GM18526 (cell line): ENCODE measurements around the gene CDH8.

ENCODE experiments used
- POLR2A ChIP-seq: IDR thresholded peaks from 3 replicates; pipeline ENCODE4 v1.6.1; 2011; ENCODE audit not compliant: insufficient read length; ENCODE audit errors: extremely low read depth

CDH8 gene

GRCh38 chr16:62036101-62036801 is at the start of gene CDH8:
Gene CDH8 (minus strand): TSS chr16:62036438. CDS start chr16:62021403, 15,035 bp downstream.
- no peak for TF ChIP-seq POLR2A

- TF ChIP-seq POLR2A, result no peak
Measured at GRCh38 chr16:62079236-62079635, 43.0 kb upstream of the CDH8 start.

GRCh38 chr16:62077998-62078397 is 41.8 kb upstream of the CDH8 start:
- TF ChIP-seq POLR2A, result no peak

GRCh38 chr16:62076886-62077285 is 40.6 kb upstream of the CDH8 start:
- no peak for TF ChIP-seq POLR2A

GRCh38 chr16:62068747-62069146 is 32.5 kb upstream of the CDH8 start:
- TF ChIP-seq POLR2A, result no peak

- TF ChIP-seq POLR2A, result no peak
Measured at GRCh38 chr16:62067981-62068380, 31.7 kb upstream of the CDH8 start.

- TF ChIP-seq POLR2A, result no peak
Measured at GRCh38 chr16:62067182-62067581, 30.9 kb upstream of the CDH8 start.

GRCh38 chr16:62066747-62067146 is 30.5 kb upstream of the CDH8 start:
- no peak for TF ChIP-seq POLR2A

GRCh38 chr16:62064173-62064572 is 27.9 kb upstream of the CDH8 start:
- no peak for TF ChIP-seq POLR2A

GRCh38 chr16:62060089-62060488 is 23.9 kb upstream of the CDH8 start:
- TF ChIP-seq POLR2A, result no peak

- TF ChIP-seq POLR2A, result no peak
Measured at GRCh38 chr16:62059527-62059926, 23.3 kb upstream of the CDH8 start.

GRCh38 chr16:62058412-62058811 is 22.2 kb upstream of the CDH8 start:
- TF ChIP-seq POLR2A, result no peak

- no peak for TF ChIP-seq POLR2A
Measured at GRCh38 chr16:62051942-62052341, 15.7 kb upstream of the CDH8 start.

GRCh38 chr16:62050793-62051192 is 14.6 kb upstream of the CDH8 start:
- TF ChIP-seq POLR2A, result no peak

GRCh38 chr16:62046801-62047200 is 10.6 kb upstream of the CDH8 start:
- no peak for TF ChIP-seq POLR2A

GRCh38 chr16:62041401-62041800 is 5.2 kb upstream of the CDH8 start:
- no peak for TF ChIP-seq POLR2A

GRCh38 chr16:62038646-62039045 is 2.4 kb upstream of the CDH8 start:
- no peak for TF ChIP-seq POLR2A
